Ramos (cell line): ENCODE data around the gene LRRC4.

ENCODE experiments used
- in situ Hi-C: fragments of 300-500 bp; cut with MboI; formaldehyde crosslinking; loops from one replicate; pipeline ENCODE4 v1.14.3; 2022; ENCODE audit warnings: low sequenced_read_pairs; ENCODE audit not compliant: unreplicated experiment

LRRC4 gene

GRCh38 chr7:127983804-127984332, 47.4 kb downstream of the LRRC4 start:
- in situ Hi-C loops, result no loop called here

- in situ Hi-C loops, result no loop called here
These were observed 49.3 kb downstream of the LRRC4 start for GRCh38 chr7:127981965-127982364.

GRCh38 chr7:127980901-127981300, 50.3 kb downstream of the LRRC4 start:
- in situ Hi-C loops, result no loop called here

GRCh38 chr7:127979728-127980126, 51.5 kb downstream of the LRRC4 start:
- in situ Hi-C loops, result no loop called here

- in situ Hi-C loops, result no loop called here
These were observed 52.0 kb downstream of the LRRC4 start for GRCh38 chr7:127979113-127979727.

- in situ Hi-C loops, result no loop called here
These were observed 52.8 kb downstream of the LRRC4 start for GRCh38 chr7:127978421-127978820.
